Chondrocyte (in vitro differentiated cells): ENCODE data around the gene GSTT2B. TPM values are rescaled to one million over a fixed set of nuclear protein-coding genes. Genes with fewer than 3 reads are reported as not detected.
"Not testable (repeated sequence)": the region's sequence is repeated elsewhere in the genome, so short reads cannot be mapped to it uniquely, and the experiment has no call there.

Experiments used
- DNase-seq: peaks from one replicate; pipeline ENCODE4 v3.0.0; 2021; ENCODE audit warnings: mixed read lengths, low spot score
- H3K27ac Mint-ChIP-seq: one replicate; pipeline ENCODE4 v1.8.0; 2021; ENCODE audit warnings: mild to moderate bottlenecking, moderate library complexity, mixed read lengths; ENCODE audit not compliant: unreplicated experiment
- H3K27me3 Mint-ChIP-seq: 2 replicates; pipeline ENCODE4 v1.8.0; 2021; ENCODE audit warnings: low read depth, mixed read lengths
- H3K36me3 Mint-ChIP-seq: 2 replicates; pipeline ENCODE4 v1.8.0; 2021; ENCODE audit warnings: low read depth, mixed read lengths
- H3K4me1 Mint-ChIP-seq: 2 replicates; pipeline ENCODE4 v1.8.0; 2021; ENCODE audit warnings: low read depth, mild to moderate bottlenecking, mixed read lengths
- H3K4me3 Mint-ChIP-seq: one replicate; pipeline ENCODE4 v1.8.0; 2021; ENCODE audit warnings: mild to moderate bottlenecking, moderate library complexity, mixed read lengths; ENCODE audit not compliant: unreplicated experiment
- H3K9me3 Mint-ChIP-seq: 2 replicates; pipeline ENCODE4 v1.8.0; 2021; ENCODE audit warnings: low read depth, mixed read lengths
- long read RNA-seq: library from polyadenylated mRNA; stranded (forward); transcript quantifications from one replicate; pipeline ENCODE4 v2.0.0, GENCODE V29; 2021
- total RNA-seq: library from RNA; stranded (reverse); gene quantifications from 3 replicates; pipeline ENCODE4 v1.2.1, GENCODE V29; 2021
- TF ChIP-seq, protein P1 (sequence below): fragments of 200-600 bp; sonication (generic); IDR thresholded peaks from 2 replicates; pipeline ENCODE4 v1.5.0; 2021; ENCODE audit warnings: antibody characterized with exemption, mild to moderate bottlenecking, moderate library complexity

The GSTT2B gene
- total RNA-seq: 1.8 to 2.9 TPM in 2 of 3 replicates, not detected in the other
- long read RNA-seq, partial matches to known transcripts: 5 of 6 reads
- long read RNA-seq, other reads (novel, unspliced or antisense): 0 of 6 reads

- not testable (repeated sequence) for H3K36me3 Mint-ChIP-seq, H3K27me3 Mint-ChIP-seq, H3K4me1 Mint-ChIP-seq, H3K4me3 Mint-ChIP-seq, H3K9me3 Mint-ChIP-seq, H3K27ac Mint-ChIP-seq, DNase-seq
Observed at GRCh38 chr22:23961084-23961771, at the start of gene GSTT2B. TSS of gene GSTT2B (minus strand) at chr22:23961195. CDS start at chr22:23961131, 64 bp downstream.

DNA sequence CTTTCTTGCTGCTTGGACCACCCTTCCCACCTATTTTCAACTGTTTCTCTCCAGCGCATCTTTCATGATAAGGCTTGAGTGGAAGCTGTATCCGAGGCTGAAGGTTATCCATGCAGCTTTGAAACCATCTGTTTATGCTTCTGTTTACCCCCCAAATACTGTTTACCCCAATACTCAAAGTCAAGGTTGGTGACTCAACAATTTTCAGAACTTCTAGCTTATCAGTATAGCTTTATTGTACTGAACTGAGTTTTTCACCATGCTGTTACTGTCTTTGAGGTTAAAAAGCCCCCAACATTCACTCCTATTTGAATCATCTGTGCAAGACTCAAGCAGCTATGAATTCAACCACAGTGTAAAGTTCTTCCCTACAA is 49.0 kb upstream of the GSTT2B start:
- Mint-ChIP-seq H3K4me3 (peak overlapping the region; percentile 29), H3K9me3 (no peaks in the 10 kb centered on the region), H3K36me3 (no peaks in the 10 kb centered on the region), H3K4me1 (peaks cover 15% of the 10 kb centered on the region), H3K27ac (no peak overlapping the region), H3K27me3 (no peaks in the 10 kb centered on the region)
- TF ChIP-seq, protein P1, sequence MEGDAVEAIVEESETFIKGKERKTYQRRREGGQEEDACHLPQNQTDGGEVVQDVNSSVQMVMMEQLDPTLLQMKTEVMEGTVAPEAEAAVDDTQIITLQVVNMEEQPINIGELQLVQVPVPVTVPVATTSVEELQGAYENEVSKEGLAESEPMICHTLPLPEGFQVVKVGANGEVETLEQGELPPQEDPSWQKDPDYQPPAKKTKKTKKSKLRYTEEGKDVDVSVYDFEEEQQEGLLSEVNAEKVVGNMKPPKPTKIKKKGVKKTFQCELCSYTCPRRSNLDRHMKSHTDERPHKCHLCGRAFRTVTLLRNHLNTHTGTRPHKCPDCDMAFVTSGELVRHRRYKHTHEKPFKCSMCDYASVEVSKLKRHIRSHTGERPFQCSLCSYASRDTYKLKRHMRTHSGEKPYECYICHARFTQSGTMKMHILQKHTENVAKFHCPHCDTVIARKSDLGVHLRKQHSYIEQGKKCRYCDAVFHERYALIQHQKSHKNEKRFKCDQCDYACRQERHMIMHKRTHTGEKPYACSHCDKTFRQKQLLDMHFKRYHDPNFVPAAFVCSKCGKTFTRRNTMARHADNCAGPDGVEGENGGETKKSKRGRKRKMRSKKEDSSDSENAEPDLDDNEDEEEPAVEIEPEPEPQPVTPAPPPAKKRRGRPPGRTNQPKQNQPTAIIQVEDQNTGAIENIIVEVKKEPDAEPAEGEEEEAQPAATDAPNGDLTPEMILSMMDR: no peak
- no peak for DNase-seq

- Mint-ChIP-seq H3K4me3 (no peak overlapping the region), H3K36me3 (no peaks in the 10 kb centered on the region), H3K9me3 (no peaks in the 10 kb centered on the region), H3K4me1 (peaks cover 15% of the 10 kb centered on the region), H3K27ac (no peak overlapping the region), H3K27me3 (no peaks in the 10 kb centered on the region)
- no peak for DNase-seq
- TF ChIP-seq, protein P1: no peak
Observed at GRCh38 chr22:24009227-24010017, 48.4 kb upstream of the GSTT2B start.

DNA sequence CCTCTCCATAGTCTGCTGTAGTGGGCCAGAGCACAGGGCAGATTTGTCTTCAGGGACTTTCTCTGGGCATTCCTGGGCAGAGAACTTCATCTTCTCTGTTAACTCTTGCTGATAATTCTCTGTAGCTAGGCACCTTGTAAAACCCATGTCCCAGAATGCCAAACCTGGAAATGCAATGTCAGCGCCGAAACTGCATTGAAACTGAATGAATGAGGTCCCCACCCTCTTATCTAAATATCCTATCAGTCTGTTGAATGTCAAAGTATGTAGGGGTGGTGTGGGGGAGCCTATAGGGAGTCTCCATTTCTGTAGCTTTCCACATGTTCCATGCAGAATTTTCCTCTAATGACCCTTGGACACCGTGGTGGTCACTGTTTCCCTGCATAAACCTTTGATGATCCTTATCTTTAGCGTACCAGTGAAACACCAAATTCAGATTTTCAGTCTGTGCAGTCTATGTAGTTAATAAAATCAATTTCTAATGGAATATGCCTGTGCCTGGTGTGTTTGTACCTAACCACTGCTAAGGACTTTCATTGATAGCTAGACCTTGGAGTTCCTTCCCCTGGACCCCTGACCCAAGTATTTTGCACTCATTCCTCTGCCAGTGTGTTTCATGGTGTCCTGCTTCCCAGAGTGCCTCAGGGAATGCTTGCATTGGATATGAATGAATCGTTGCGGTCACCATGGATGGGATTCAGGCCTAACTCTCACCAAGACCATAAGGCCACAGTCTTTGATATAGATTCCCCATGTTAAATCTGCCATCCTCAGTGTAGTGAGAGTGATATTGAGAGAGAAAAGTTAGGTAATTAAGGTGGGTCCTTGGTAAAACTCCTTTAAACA is 47.6 kb upstream of the GSTT2B start:
- Mint-ChIP-seq H3K27ac (no peak overlapping the region), H3K4me1 (peaks cover 13% of the 10 kb centered on the region)
- TF ChIP-seq, protein P1: no peak

DNA sequence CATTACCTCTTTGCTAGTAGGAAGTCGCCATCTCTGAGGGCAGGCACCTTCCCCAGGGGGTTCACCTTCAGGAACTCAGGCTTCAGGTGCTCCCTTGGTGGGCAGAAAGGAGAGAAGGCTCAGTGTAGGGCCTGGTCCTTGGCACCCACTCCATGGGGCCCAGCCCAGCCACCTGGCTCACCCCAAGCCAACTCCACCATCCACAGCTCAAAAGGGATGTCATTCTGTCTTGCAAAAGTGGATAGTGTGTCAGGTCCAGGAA is 47.0 kb upstream of the GSTT2B start:
- Mint-ChIP-seq H3K9me3 (no peaks in the 10 kb centered on the region), H3K36me3 (no peaks in the 10 kb centered on the region), H3K27ac (no peak overlapping the region), H3K4me1 (peaks cover 10% of the 10 kb centered on the region), H3K27me3 (no peaks in the 10 kb centered on the region), H3K4me3 (no peak overlapping the region)
- TF ChIP-seq, protein P1: no peak
- DNase-seq: no peak

More for the DNA sequence above, 47.6 kb upstream of the GSTT2B start:
- no peak for DNase-seq
- Mint-ChIP-seq H3K9me3 (no peaks in the 10 kb centered on the region), H3K36me3 (no peaks in the 10 kb centered on the region), H3K4me3 (no peak overlapping the region), H3K27me3 (no peaks in the 10 kb centered on the region)
